GM11168 (cell line): ENCODE data around the gene MTR.

Source experiments
- in situ Hi-C: fragments of 300-500 bp; cut with MboI; formaldehyde crosslinking; loops from one replicate; pipeline ENCODE4 v1.12.0; 2022; ENCODE audit warnings: low sequenced_read_pairs; ENCODE audit not compliant: unreplicated experiment

MTR gene

GRCh38 chr1:236823559-236823958 lies 28.5 kb downstream of the MTR start:
- in situ Hi-C loops, result no loop called here

GRCh38 chr1:236829085-236829484 lies 34.0 kb downstream of the MTR start:
- in situ Hi-C loops, result no loop called here

DNA sequence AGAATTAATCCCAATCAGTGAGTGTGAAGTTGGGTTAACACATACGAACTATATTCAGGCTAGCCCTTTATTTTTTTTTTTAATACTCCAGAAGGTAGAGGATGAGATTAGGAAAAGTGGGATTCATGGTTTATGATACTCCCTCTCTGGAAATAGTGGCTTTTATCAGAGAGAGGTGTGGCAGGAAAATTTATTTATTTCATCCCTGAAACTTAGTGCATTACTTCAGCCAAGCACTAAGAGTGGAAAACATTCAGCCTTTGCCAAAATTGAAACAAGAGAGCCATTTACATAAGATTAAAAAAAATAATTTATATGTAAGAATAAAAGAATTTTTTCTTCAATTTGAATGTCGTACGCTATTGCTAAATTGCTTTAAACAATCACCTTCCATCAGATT lies 35.0 kb downstream of the MTR start:
- in situ Hi-C loops, result no loop called here

DNA sequence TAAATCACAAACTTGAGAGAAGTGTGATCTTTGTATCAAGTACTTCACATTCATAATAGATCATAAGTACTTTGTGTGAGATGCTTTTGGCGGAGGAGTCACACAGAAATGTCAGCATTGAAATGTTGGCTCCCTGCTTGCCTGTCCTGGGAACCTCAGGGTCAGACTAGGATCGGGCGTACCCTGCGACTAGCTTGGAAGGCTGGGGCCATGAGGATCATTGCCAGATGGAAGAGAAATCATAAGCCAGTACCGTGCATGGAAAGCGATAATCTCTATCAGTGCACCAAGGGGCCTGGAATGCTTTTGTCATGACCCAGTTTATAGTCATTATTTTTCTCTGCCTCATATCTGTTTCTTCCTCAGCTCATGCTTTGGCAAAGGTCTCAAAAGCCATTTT lies 35.5 kb downstream of the MTR start:
- in situ Hi-C loops, result no loop called here

GRCh38 chr1:236833575-236833974 lies 38.5 kb downstream of the MTR start:
- in situ Hi-C loops, result no loop called here

- in situ Hi-C loops, result no loop called here
Observed at GRCh38 chr1:236834876-236835275, 39.8 kb downstream of the MTR start.

- in situ Hi-C loops, result no loop called here
Observed at GRCh38 chr1:236835491-236835890, 40.4 kb downstream of the MTR start.

- in situ Hi-C loops, result no loop called here
Observed at GRCh38 chr1:236836157-236836556, 41.1 kb downstream of the MTR start.

DNA sequence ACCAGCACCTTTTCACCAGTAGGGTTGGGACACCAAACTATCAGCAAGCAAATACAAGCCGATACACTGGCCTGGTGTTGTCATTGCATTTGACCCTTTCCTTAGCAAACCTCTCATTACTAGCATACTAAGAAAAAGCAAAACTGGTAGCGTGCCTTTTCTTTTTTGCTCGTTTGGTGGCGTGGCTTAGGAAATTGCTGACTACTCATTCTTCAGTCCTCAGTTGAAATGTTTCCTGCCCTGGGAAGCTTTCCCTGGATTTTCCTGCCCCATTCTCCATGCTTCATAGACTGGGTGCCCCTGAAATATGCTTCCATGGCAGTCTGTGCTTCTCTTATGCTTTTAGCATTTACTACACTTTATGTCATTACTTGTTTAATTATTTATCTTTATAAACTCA lies 42.0 kb downstream of the MTR start:
- in situ Hi-C loops, result no loop called here

GRCh38 chr1:236837897-236838296 lies 42.8 kb downstream of the MTR start:
- in situ Hi-C loops, result no loop called here

- in situ Hi-C loops, result no loop called here
Observed at GRCh38 chr1:236841341-236841740, 46.2 kb downstream of the MTR start.

GRCh38 chr1:236844499-236845271 lies 49.6 kb downstream of the MTR start:
- in situ Hi-C loops, result no loop called here

GRCh38 chr1:236845830-236846229 lies 50.7 kb downstream of the MTR start:
- in situ Hi-C loops, result no loop called here

- in situ Hi-C loops, result no loop called here
Observed at GRCh38 chr1:236848274-236848923, 53.3 kb downstream of the MTR start.

- in situ Hi-C loops, result loop anchor here (25.0 kb wide), 1 partner anchor 738 kb away; no protein-coding TSS in a partner anchor
Observed at GRCh38 chr1:236850077-236850979, 55.2 kb downstream of the MTR start.

GRCh38 chr1:236851871-236852270 lies 56.8 kb downstream of the MTR start:
- in situ Hi-C loops, result loop anchor here (25.0 kb wide), 1 partner anchor 740 kb away; no protein-coding TSS in a partner anchor

- in situ Hi-C loops, result loop anchor here (25.0 kb wide), 1 partner anchor 742 kb away; no protein-coding TSS in a partner anchor
Observed at GRCh38 chr1:236853921-236854604, 59.0 kb downstream of the MTR start.

DNA sequence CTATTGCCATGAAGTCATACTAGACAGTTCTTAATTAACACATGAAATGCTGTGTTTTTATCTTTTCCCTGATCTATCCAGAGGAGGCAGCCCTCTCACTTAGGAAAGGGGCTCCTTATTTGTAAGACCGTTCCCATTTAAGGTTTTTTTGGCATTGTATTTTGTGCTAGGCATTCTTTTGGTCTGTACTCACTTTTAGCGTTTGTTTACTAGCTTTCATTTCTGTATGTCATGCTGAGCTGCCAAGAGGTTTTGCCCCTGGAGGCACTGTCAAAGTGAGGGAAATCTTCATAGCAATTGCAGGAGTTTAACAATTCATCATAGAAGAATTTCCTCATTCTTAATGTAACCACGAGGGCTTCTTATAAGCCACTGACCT lies 59.5 kb downstream of the MTR start:
- in situ Hi-C loops, result loop anchor here (25.0 kb wide), 1 partner anchor 742 kb away; no protein-coding TSS in a partner anchor

- in situ Hi-C loops, result loop anchor here (25.0 kb wide), 1 partner anchor 744 kb away; no protein-coding TSS in a partner anchor
Observed at GRCh38 chr1:236856649-236857048, 61.6 kb downstream of the MTR start.

DNA sequence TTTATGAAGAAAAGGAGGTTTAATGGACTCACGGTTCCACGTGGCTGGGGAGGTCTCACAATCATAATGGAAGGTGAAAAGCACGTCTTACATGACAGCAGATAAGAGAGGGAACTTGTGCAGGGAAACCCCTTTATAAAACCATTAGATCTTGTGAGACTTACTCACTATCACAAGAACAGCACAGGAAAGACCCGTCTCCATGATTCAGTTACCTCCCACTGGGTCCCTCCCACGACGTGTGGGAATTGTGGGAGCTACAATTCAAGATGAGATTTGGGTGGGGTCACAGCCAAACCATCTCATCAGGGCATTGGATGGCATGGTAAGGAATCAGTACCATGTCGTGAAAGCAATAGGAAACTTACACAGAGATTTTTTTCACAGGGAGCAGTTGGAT lies 63.1 kb downstream of the MTR start:
- in situ Hi-C loops, result loop anchor here (25.0 kb wide), 1 partner anchor 746 kb away; no protein-coding TSS in a partner anchor
